Measurements from ENCODE around the gene PTRH1.

- TF ChIP-seq, protein P1, sequence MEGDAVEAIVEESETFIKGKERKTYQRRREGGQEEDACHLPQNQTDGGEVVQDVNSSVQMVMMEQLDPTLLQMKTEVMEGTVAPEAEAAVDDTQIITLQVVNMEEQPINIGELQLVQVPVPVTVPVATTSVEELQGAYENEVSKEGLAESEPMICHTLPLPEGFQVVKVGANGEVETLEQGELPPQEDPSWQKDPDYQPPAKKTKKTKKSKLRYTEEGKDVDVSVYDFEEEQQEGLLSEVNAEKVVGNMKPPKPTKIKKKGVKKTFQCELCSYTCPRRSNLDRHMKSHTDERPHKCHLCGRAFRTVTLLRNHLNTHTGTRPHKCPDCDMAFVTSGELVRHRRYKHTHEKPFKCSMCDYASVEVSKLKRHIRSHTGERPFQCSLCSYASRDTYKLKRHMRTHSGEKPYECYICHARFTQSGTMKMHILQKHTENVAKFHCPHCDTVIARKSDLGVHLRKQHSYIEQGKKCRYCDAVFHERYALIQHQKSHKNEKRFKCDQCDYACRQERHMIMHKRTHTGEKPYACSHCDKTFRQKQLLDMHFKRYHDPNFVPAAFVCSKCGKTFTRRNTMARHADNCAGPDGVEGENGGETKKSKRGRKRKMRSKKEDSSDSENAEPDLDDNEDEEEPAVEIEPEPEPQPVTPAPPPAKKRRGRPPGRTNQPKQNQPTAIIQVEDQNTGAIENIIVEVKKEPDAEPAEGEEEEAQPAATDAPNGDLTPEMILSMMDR (IDR thresholded peaks at IDR 0.05 in 4 of 5, conservative IDR thresholded peaks at IDR 0.05 in 1 of 5), result no peak
- TF ChIP-seq POLR2A (IDR thresholded peaks at IDR 0.05), result no peak
These were observed 453 bp downstream of the PTRH1 start for GRCh38 chr9:127714951-127715469.
